ENCODE data around the gene HEPN1. TPM values are rescaled to one million over a fixed set of nuclear protein-coding genes. Genes with fewer than 3 reads are reported as not detected.

The HEPN1 gene
- total and polyA plus RNA-seq, 10 of the 15 experiments (the other 5 are each of a cell fraction or from before 2014, with no cell fraction given): not detected

DNA sequence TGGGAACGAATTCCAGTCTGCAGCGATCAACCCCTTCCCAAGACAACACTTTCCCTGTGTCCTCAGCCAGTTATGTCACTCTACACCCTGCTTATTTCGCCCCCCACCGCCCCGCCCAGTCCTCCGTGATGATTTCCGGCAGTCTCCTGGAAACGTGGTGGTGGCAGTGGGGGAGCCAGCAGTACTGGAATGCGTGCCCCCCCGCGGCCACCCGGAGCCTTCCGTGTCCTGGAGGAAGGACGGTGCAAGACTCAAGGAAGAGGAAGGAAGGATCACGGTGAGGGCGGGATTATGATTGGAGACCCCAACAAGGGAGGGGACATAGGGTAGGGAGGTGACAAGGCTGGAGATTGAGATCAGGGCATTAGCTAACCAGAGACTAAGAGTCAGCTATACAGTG lies 49.7 kb upstream of the HEPN1 start:
- ChIA-PET POLR2A (no interaction called here), CTCF (no interaction called here), RAD21 (ENCODE audit: unreplicated experiment) (no interaction called here), SMC1A (ENCODE audit: uncharacterized antibody, unreplicated experiment) (no interaction called here)
- H3K4me3 ChIP-seq: no peak overlapping the region
- no peaks in the 10 kb centered on the region for H4K20me1 ChIP-seq (ENCODE audit: control insufficient read depth, insufficient read depth)
- intact Hi-C loops (cut with micrococcal nuclease; ENCODE audit: unreplicated experiment): loop anchor here (5.0 kb wide), 1 partner anchor 467 kb away; no protein-coding TSS in a partner anchor
- FAIRE-seq (no peak), ATAC-seq (no peak), DNase-seq (ENCODE audit: low read depth, low spot score) (no peak)
- no peaks in the 10 kb centered on the region for H3K4me1 ChIP-seq (ENCODE audit: control insufficient read depth, insufficient read depth, low read length)
- WGBS (ENCODE audit: insufficient coverage, insufficient replicate concordance, low lambda C conversion rate, missing lambda C conversion rate): 29% methylated on average over 9 of the region's 16 CpGs
- no peaks in the 10 kb centered on the region for H3K9me3 ChIP-seq (replicated peaks; ENCODE audit: control insufficient read depth, insufficient read depth, low read length)
- no peak overlapping the region for H3K4me2 ChIP-seq (ENCODE audit: control insufficient read depth, insufficient read depth)
- H2AFZ ChIP-seq (ENCODE audit: control insufficient read depth, low read depth, low read length): no peak overlapping the region
- in situ Hi-C loops (cut with MboI): no loop called here
- no peak for TF ChIP-seq ZNF207 (IDR thresholded peaks at IDR 0.05; ENCODE audit: borderline replicate concordance)
- TF ChIP-seq MYC (IDR thresholded peaks at IDR 0.05; ENCODE audit: insufficient read depth, insufficient read length, insufficient replicate concordance, low read length, severe bottlenecking): no peak
- TF ChIP-seq SUZ12 (IDR thresholded peaks at IDR 0.05; ENCODE audit: unreplicated experiment): no peak
- TF ChIP-seq, protein P1, sequence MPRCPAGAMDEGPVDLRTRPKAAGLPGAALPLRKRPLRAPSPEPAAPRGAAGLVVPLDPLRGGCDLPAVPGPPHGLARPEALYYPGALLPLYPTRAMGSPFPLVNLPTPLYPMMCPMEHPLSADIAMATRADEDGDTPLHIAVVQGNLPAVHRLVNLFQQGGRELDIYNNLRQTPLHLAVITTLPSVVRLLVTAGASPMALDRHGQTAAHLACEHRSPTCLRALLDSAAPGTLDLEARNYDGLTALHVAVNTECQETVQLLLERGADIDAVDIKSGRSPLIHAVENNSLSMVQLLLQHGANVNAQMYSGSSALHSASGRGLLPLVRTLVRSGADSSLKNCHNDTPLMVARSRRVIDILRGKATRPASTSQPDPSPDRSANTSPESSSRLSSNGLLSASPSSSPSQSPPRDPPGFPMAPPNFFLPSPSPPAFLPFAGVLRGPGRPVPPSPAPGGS (IDR thresholded peaks at IDR 0.05; ENCODE audit: borderline replicate concordance, insufficient read depth, low read depth, low read length, poor library complexity, severe bottlenecking): no peak
- TF ChIP-seq, protein P2, sequence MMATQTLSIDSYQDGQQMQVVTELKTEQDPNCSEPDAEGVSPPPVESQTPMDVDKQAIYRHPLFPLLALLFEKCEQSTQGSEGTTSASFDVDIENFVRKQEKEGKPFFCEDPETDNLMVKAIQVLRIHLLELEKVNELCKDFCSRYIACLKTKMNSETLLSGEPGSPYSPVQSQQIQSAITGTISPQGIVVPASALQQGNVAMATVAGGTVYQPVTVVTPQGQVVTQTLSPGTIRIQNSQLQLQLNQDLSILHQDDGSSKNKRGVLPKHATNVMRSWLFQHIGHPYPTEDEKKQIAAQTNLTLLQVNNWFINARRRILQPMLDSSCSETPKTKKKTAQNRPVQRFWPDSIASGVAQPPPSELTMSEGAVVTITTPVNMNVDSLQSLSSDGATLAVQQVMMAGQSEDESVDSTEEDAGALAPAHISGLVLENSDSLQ (IDR thresholded peaks at IDR 0.05): no peak
- no peak for TF ChIP-seq DPF2 (IDR thresholded peaks at IDR 0.05)
- no peak for TF ChIP-seq MYB (IDR thresholded peaks at IDR 0.05; ENCODE audit: borderline replicate concordance, low read depth, low read length)
- TF ChIP-seq PAX5 (IDR thresholded peaks at IDR 0.05; ENCODE audit: borderline replicate concordance, low read depth, low read length): no peak
- no TSS peak for BruUV-seq (replicated peaks)
- H3K27me3 ChIP-seq (replicated peaks in 1 of 2; ENCODE audit: control insufficient read depth in 2 of 2, insufficient read depth in 2 of 2, low read length in 1 of 2): peaks cover 20 to 29% of the 10 kb centered on the region in 2 experiments
- no peak overlapping the region for H3K9ac ChIP-seq (ENCODE audit: control insufficient read depth, insufficient read depth, low read length)
- no peaks in the 10 kb centered on the region for H3K36me3 ChIP-seq (ENCODE audit: control insufficient read depth in 2 of 2, insufficient read depth in 2 of 2, low read length in 1 of 2)
- no peaks in the 10 kb centered on the region for H3K79me2 ChIP-seq (ENCODE audit: control insufficient read depth, insufficient read depth, low read length)
- no peak overlapping the region for H3K27ac ChIP-seq (ENCODE audit: control insufficient read depth, insufficient read depth)

Data from GM12878 (cell line).